ENCODE measurements around the gene ECI2.
"Not testable (repeated sequence)": the region's sequence is repeated elsewhere in the genome, so short reads cannot be mapped to it uniquely, and the experiment has no call there.

The ECI2 gene

DNA sequence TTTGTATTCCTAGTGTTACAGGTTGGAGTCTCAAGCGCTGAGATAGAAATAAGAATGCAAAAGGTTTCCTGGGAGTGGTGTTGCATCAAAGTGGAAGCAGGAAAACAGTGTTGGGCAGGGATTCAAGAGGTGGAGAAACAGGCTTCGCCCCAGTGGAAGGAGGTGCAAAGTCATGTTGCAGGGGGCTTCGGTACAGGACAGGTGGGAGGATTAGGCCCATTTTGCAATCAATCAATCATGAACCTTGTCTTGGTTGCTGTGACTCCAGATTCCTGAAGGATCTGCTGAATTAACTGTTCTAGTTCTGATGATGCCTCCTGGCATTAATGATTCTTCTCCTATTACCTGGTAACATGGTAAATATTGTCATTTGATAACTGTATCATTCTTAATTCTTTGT is 34.1 kb downstream of the ECI2 start:
- no peak for DNase-seq (ENCODE audit: low read depth in 2 of 2)

DNA sequence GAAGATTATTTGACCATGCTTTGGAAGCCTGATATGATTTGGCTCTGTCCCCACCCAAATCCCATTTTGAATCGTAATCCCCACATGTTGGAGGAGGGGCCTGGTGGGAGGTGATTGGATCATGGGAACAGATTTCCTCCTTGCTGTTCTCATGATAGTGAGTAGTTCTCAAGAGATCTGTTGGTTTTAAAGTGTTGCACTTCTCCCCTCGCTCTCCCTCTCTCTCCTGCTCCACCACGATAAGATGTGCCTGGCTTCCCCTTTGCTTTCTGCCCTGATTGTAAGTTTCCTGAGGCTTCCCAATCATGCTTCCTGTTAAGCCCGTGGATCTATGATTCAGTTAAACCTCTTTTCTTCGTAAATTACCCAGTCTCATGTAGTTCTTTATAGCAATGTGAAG is 34.7 kb downstream of the ECI2 start:
- DNase-seq (ENCODE audit: low read depth in 2 of 2) = no peak

DNA sequence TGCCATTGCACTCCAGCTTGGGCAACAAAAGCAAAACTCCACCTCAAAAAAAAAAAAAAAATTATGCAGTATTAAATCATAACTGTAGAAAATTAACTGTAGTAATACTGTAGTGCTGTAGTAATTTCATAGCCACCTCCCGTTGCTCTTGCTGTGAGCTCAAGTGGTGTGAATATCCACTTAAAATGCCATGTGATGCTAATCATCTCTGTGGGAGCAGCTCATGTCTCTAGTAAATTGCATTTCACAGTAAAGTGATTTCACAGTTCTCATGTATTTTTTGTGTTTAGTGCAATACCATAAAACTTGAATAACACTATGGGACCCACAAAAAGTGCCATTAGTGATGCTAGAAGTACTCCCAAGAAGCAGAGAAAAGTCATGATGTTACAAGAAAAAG is 42.1 kb downstream of the ECI2 start:
- no peak for DNase-seq (ENCODE audit: low read depth in 2 of 2)

DNA sequence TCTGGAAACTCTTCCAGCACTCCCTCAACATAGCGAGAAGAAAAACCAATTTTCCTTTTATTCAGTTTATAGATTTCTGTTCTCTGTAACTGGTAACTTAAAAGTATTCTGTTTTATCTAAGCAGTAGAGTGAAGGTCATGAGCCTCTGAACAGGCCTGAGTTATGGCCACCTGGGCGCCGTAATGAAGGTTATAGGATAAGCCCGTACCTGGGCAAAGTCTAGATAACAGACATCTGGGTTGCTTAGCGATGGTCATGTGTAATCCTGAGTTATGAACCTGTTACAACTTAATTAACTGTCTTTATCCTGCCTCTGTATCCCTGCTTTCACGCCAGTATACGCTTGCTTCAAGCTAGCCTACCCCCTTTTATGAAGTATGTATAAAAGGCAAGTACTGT is 43.4 kb downstream of the ECI2 start:
- DNase-seq (ENCODE audit: low read depth in 2 of 2) = no peak

DNA sequence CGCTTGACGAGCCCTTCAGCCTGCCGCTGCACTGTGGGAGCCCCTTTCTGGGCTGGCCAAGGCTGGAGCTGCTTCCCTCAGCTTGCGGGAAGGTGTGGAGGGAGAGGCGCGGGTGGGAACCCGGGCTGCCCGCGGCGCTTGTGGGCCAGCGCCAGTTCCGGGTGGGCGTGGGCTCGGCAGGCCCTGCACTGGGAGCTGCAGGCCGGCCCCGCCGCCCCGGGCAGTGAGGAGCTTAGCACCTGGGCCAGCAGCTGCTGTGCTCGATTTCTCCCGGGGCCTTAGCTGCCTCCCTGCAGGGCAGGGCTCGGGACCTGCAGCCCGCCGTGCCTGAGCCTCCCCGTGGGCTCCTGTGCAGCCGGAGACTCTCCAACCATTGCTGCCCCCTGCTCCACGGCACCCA is 45.3 kb downstream of the ECI2 start:
- DNase-seq (ENCODE audit: low read depth in 2 of 2) = not testable (repeated sequence)

DNA sequence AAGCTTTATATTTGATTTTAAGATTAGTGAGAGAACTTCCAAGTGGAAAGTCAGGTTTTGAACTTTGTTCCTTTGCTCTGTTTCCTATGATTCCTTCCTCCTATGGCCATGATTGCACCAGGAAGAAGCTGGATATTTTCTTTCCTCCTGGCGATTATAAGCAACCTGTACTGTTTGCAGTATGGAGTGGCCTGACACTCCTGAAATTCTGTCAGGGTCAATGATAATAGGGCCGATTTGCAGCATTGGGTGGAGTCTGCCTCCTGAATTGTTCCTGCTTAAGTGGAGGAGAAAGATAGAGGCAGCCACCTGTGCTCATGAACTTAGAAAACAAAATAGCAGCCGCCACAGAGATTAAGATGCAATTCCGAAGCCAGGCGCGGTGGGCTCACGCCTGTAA is 46.7 kb downstream of the ECI2 start:
- DNase-seq (ENCODE audit: low read depth in 2 of 2) = no peak

DNA sequence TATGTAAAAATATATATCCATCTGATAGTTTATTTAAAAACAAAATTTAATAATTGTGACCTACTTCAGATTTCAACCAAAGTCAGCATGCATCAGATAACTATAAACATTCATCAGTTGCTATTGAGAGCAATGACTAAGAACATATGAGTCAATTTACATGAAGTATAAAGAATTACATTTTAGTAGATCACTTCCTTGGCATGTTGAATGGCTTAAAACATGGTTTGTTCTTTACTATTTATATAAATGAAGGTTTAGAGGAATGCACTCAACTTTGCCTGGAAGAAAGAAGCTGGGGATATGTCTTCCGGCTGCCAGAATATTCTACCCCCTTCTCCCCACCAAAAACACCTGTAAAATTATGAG is 50.1 kb downstream of the ECI2 start:
- no peak for DNase-seq (ENCODE audit: low read depth in 2 of 2)

DNA sequence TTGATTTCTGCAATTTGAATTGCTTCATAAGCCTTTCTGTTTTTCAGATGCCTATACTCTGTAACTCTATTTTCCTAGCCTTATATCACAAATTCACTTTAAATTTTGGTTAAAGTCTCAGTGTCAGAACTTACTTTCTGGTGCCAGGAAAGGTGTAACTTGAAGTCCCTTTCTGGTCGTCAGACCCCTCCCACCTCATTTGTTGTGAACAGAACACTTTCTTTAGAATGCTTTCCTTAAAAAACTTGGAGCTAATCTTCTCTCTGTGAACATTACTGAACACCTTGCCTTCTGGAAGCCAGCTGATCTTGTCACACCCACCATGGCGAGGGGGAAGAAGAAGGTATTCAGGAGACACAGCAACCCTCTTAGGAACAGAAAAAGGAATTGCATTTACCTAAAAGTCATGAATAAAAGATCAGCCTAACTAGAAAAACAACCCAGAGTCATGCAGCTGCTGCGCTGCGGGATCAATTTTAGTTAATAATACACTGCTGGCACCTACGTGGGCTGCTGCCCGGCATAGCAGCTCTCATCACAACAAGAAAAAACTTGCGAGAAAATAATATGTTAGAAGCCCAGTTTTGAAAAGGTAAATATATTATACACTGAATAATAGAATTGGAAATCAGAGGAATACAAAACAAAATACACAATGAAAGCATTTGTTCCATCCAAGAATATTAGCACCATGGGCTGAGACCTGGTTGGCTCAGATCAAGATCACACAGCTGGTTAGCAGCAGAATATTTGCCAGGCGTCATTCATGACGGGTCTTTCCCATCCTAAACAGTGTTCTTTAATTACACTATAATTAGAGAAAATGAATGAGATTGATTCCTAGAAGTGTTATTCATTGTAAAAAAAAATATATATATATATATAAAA is 50.7 kb downstream of the ECI2 start:
- no peak for DNase-seq (ENCODE audit: low read depth in 2 of 2)

DNA sequence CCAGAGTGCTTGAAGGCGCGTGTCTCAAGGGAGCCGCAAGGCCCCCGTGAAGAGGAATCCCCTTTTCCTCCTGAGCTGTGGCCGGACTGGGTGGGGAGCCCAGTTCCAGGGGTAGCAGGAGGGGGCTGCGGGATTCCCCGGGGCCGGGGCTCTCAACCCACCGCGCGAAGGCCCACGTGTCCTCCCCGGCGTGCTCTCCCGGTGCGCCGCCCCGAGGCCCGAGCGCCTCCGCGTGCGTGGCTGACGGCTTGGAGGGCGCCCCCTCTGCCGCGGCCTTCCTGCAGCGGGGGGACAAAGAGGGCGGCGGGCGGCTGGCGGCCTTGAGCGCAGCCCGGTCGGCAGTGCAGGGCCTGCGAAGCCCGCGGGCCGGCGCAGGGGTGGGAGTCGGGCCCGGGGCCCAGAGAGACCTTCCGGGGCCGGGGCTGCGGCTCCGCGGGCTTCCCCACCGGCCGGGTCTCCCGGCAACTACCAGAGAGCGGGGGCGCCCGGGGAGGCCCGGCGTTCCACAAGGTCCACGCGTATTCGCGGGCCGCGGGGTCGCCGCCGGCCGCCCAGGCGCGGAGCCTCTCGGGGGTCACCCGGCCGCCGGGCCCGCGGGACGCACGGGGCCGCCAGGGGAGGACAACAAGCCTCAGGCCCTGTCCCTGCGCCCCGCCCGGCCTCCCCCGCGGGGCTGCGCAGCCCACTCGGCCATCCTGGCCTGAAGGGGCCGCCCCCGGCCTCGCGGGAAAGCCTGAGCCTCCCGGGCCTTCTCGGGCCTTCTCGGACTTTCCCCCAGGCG is 56.5 kb downstream of the ECI2 start, which contains the start of gene FAM217A:
Gene FAM217A, minus strand, starts transcription at position 447 of the 781 bp plus-strand sequence. CDS start 1,723 bp downstream, outside the sequence.
- no peak for DNase-seq (ENCODE audit: low read depth in 2 of 2)

DNA sequence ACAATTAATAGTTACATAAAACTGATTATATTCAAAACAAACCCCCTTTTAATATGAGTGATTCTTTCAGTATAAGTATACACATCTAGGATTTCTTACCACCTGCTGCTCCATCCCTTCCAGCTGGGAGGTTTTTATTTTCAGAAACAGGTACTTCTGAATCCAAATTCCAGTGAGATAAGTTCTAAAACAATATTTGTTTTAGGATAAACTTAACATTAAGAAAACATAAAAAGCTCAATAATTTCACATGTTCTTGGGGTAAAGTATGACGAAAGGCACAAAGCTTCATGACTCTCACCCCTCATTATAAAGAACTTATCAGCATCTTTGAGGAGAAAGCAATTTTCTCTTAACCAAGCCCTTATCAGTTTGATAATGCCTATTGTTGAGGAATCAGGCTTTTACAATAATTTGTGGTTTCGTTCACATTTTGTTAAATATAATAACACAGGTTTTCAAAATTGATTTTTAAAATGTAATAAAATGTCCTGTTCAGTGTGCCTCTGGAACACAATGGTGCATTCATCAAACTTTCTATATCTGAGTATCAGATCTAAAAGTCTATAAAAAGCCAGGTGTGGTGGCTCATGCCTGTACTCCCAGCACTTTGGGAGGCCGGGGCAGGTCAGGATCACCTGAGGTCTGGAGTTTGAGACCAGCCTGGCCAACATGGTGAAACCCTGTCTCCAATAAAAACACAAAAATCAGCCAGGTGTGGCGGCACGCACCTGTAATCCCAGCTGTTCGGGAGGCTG is 60.7 kb downstream of the ECI2 start:
- no peak for DNase-seq (ENCODE audit: low read depth in 2 of 2)

DNA sequence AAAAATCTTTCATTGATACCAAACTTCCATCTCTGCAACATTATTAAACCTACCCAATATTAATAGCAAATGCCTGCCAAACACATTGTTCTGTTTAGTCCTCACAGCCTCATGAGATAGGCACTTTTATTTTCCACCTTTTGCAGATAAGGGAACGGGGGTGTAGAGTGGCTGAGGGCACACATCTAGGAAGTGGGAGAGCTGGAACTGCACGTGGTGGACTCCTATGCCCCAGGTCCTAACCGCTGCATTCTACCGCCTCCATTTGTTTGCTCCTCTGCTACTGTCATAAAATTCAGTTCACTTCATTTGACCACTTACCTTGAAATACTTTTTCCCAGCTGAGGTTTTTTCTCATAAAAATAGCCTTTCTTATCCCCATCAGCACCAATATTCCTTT is 64.0 kb downstream of the ECI2 start:
- DNase-seq (ENCODE audit: low read depth in 2 of 2) = no peak

DNA sequence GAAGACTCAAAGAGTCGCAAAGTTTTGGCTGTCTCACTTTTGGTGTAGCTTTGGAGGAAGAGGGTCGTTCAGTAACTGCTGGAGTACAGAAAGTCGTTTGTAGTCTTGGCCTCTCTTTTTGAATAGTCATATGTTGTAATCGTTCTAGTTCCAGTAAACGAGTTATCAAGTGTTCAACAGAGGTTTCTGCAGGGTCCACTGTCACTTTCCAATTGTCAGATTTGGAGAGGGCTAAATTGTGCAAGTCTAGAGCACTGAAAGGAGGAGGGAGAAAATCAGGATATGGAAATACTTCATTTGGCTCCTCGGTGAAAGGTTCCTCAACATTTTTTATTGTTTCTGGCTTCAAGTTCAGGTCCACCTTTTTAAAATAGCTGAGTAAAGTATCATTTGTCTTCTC is 66.2 kb downstream of the ECI2 start:
- DNase-seq (ENCODE audit: low read depth in 2 of 2) = no peak

DNA sequence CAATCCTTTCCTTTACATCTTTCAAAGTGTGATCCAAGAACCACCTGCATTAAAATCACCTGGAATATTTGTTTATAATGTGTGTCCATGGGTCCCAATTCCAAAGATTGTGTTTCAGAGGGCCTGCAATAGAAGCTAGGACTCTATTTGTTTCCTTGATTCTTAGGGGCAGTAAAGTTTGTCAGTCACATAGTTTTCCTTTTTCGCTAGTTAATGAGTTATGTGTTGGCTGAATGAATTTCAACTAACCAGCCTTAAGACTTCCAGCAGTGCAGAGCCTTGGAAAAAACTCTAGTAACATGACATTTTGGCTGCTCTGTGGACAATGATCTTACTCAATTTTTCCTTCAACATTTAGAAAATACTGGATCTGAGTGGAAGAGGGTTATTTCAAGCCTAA is 67.7 kb downstream of the ECI2 start:
- DNase-seq (ENCODE audit: low read depth in 2 of 2) = no peak

DNA sequence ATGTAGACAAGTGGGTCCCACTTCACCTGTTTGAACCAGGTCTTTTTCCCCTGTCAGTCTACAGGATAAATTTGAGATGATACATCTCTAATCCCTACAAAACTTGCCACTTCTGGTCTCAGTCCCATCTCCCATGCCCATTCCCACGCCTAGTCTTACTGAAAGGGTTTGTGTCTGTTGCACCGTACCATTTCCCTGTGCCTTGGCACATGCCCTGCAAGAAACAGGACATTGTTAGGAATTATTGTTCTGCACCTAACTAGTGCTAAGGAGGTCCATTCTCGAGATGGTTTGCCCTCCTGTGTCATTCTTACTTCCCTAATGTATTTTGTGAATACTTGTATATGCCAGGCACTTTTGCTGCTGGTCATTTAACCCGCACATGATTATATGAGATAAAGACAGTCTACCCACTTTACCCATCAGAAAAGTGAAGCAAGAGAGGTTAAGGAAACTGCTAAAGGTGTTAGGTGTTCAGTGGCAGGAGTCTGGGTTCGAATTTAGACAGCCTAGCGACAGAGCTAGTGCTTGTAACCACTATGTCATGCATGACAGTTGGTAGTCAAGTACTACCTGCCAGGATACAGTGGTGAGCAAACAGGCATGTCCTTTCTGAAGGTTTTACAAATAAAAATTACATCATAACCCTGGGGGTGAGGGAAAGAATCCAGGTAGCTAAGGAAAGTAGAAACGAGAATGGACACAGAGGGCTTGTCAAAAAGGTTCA is 69.2 kb downstream of the ECI2 start:
- DNase-seq (ENCODE audit: low read depth in 2 of 2) = no peak
